DOHH2 (cell line): ENCODE results near the gene MS4A2.

Experiments
- CTCF ChIP-seq: fragments of 200-600 bp; sonication (generic); IDR thresholded peaks from one replicate; pipeline ENCODE4 v1.5.1; 2014; ENCODE audit warnings: antibody characterized with exemption, mild to moderate bottlenecking, low read depth, low read length; ENCODE audit not compliant: poor library complexity, severe bottlenecking
- EZH2phosphoT487 ChIP-seq: fragments of 200-600 bp; sonication (generic); IDR thresholded peaks from 2 replicates; pipeline ENCODE4 v1.6.1; 2017; ENCODE audit warnings: borderline replicate concordance, mild to moderate bottlenecking, antibody characterized with exemption, low read length, moderate library complexity, mixed read lengths

DNA sequence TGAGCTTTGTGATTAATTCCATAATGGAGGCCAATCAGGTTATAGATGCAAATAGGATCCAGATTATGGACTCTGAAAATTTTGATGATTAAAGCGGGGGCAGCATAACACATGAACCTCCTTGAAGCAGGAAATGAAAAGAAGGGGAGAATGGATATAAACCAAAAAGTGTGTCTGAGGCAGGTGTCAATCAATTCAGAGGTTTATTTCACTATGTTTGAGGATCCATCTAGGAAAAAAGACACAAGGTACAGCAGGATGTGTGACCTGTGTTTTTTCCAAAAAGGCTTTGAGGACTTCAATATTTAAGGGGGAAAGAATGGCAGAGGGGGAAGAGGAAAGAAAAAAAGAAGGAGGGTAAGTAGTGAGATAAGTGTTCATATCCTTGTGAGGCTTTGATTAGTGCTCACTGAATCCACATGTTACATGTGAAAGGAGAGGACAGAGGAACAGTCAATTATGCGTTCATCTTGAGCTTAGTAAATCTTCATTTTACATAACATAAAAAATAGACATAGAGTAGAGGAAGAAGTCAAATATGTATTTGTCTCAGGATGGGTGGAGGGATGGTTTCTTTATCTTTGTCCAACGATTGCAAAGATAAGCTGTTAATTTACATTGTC lies 34.1 kb downstream of the MS4A2 start:
- TF ChIP-seq CTCF: no peak
- no peak for TF ChIP-seq EZH2phosphoT487
